ENCODE data around the gene CDH5. TPM values are rescaled to one million over a fixed set of nuclear protein-coding genes. Genes with fewer than 3 reads are reported as not detected.

Gene CDH5
- total RNA-seq, 3 donors from 2014 or later: 5.5 to 17.0 (median 10.2) TPM

DNA sequence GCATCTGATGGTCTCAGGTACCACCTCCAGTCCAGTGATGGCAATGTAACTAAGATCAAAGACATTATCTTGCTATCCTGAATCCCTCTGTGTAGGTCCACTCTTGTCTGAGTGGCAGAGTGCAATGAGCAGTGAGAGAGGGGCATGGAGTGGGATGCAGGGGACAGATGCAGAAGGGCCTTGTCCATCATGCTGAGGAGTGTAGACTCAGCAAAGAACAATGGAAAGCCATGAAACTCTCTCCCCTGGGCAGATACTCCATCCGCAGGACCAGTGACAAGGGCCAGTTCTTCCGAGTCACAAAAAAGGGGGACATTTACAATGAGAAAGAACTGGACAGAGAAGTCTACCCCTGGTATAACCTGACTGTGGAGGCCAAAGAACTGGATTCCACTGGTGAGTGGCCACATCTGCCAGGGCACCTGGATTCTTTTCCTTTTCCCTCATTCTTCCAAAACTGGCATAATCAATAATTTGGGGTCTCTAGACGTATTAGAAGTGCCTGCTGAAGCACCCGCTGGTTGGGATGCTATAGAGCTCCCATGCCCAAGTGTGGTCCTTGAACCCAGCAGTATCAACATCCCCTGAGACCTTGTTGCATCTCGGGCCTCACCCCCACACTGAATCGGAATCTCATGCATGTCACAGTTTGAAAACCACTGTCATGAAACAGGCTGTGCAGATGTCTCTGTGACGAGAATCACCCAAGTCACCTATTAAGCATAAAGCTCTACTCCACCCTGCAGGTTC lies 29.5 kb downstream of the CDH5 start:
- no peak for DNase-seq
- Histone ChIP-seq H3K36me3 (ENCODE audit: low read depth) (no peaks in the 10 kb centered on the region), H3K4me3 (no peak overlapping the region), H3K9me3 (no peaks in the 10 kb centered on the region), H3K4me1 (ENCODE audit: low read depth) (no peaks in the 10 kb centered on the region)
- ATAC-seq: no peak
- TF ChIP-seq, protein P1, sequence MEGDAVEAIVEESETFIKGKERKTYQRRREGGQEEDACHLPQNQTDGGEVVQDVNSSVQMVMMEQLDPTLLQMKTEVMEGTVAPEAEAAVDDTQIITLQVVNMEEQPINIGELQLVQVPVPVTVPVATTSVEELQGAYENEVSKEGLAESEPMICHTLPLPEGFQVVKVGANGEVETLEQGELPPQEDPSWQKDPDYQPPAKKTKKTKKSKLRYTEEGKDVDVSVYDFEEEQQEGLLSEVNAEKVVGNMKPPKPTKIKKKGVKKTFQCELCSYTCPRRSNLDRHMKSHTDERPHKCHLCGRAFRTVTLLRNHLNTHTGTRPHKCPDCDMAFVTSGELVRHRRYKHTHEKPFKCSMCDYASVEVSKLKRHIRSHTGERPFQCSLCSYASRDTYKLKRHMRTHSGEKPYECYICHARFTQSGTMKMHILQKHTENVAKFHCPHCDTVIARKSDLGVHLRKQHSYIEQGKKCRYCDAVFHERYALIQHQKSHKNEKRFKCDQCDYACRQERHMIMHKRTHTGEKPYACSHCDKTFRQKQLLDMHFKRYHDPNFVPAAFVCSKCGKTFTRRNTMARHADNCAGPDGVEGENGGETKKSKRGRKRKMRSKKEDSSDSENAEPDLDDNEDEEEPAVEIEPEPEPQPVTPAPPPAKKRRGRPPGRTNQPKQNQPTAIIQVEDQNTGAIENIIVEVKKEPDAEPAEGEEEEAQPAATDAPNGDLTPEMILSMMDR (IDR thresholded peaks at IDR 0.05): no peak
- intact Hi-C loops (cut with DNase I, micrococcal nuclease): no loop called here

DNA sequence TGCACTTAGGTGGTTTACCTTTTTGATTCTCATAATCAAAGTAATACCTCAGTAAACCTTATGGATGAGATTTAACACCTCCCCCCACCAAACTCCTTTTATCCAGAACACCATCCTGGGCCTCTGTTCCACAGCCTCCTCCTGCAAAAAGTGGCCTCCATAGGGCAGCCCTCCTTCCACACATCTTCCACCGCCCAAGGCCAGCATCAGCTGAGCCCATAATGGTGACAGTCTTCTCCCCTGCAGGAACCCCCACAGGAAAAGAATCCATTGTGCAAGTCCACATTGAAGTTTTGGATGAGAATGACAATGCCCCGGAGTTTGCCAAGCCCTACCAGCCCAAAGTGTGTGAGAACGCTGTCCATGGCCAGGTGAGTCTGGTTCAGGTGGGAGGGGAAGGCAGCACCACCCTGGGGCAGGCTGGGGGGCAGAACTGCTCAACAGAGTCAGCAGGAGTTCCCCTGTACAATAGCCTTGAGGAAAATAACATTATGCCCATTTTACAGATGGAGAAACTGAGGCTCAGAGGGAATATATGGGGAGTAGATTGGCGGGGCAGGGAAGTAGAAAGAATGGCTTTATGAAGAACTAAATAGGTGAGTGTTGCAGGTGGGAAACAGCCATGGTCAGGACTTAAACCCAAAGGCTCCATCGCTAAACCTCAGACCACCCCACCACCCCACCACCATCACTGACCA lies 31.4 kb downstream of the CDH5 start:
- no peak for ATAC-seq
- intact Hi-C loops (cut with DNase I, micrococcal nuclease): no loop called here
- Histone ChIP-seq H3K9me3 (no peaks in the 10 kb centered on the region), H3K4me3 (no peak overlapping the region), H3K36me3 (ENCODE audit: low read depth) (no peaks in the 10 kb centered on the region), H3K4me1 (ENCODE audit: low read depth) (no peaks in the 10 kb centered on the region)
- TF ChIP-seq, protein P1 (IDR thresholded peaks at IDR 0.05): no peak
- no peak for DNase-seq

DNA sequence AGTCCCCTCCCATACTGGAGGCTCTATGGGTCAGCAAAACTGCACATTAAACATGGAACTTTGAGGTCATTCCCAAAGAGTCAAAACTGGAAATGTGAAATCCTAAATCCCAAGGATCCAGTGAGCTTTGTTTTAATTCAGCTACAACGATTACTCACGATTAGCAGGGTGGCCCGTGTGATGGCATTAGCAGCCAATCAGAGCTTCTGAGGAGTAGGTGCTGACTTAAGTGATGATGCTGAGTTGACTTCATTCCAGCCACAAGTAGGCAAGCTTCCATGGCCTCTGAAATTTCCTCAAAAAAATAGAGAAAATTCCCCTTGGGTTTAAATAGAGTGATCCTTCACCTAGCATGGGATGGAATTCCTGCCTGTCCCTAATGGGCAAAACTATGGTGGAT lies 32.5 kb downstream of the CDH5 start:
- Histone ChIP-seq H3K4me1 (ENCODE audit: low read depth) (no peaks in the 10 kb centered on the region), H3K9me3 (no peaks in the 10 kb centered on the region), H3K36me3 (ENCODE audit: low read depth) (no peaks in the 10 kb centered on the region), H3K4me3 (no peak overlapping the region)
- ATAC-seq (no peak), DNase-seq (no peak)
- intact Hi-C loops (cut with DNase I, micrococcal nuclease): no loop called here
- TF ChIP-seq, protein P1 (IDR thresholded peaks at IDR 0.05): no peak

DNA sequence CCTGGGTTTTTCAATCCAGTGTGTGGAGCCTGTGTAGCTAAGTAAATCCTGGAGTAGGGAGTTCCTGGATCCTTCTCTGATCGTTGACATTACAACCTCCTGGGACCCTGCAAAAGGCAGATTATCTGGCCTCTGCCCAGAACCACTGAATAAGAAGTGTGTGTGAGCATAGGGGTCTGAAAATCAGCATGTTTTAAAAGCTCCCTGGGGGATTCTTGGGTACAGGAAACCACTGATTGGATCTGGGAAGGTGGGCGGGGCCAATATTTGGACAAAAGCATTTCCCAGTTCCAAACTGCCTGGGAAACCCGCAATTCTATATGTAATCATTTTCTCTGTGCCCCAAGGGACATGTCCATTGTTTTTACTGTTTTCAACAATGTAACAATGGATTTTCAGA lies 33.4 kb downstream of the CDH5 start:
- Histone ChIP-seq H3K9me3 (no peaks in the 10 kb centered on the region), H3K36me3 (ENCODE audit: low read depth) (no peaks in the 10 kb centered on the region), H3K4me1 (ENCODE audit: low read depth) (no peaks in the 10 kb centered on the region), H3K4me3 (no peak overlapping the region)
- intact Hi-C loops (cut with DNase I, micrococcal nuclease): loop anchor here in 1 of 2 donors (10.0 kb wide), 1 partner anchor 205 kb away; the partner anchor contains the start of gene CMTM3
- TF ChIP-seq, protein P1 (IDR thresholded peaks at IDR 0.05): no peak
- ATAC-seq (no peak), DNase-seq (no peak)

DNA sequence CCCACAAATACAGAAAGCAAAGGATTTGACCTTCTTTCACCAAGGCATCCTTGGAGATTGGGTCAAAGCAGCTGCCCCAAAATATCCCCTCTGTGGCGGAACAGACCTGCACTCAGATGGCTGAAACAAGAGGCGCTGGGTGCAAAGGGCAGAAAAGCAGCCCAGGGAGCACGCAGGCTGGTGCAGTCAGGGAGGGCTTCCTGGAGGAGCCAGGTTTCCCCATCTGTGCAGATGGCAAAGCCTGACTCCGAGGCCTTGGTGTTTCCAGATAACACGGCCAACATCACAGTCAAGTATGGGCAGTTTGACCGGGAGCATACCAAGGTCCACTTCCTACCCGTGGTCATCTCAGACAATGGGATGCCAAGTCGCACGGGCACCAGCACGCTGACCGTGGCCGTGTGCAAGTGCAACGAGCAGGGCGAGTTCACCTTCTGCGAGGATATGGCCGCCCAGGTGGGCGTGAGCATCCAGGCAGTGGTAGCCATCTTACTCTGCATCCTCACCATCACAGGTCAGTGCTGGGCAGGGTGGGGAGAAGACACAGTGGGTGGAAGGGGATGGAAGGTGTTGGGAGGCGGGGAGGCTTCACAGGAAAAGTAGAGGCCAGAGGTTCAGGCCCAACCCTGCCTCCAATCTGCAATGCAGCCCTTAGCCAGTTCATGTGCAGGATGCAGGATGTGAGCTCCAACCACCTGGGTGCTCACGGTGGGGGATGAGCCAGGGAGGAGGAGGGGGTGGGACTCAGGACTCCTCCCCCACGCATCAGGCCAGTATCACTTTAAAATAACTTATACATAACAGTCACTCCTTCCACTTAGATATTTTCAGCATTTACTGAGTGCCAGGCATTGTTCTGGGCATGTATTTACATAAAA lies 34.3 kb downstream of the CDH5 start:
- Histone ChIP-seq H3K36me3 (ENCODE audit: low read depth) (no peaks in the 10 kb centered on the region), H3K9me3 (no peaks in the 10 kb centered on the region), H3K4me1 (ENCODE audit: low read depth) (no peaks in the 10 kb centered on the region), H3K4me3 (no peak overlapping the region)
- no peak for ATAC-seq
- intact Hi-C loops (cut with DNase I, micrococcal nuclease): loop anchor here in 1 of 2 donors (10.0 kb wide), 1 partner anchor 204 kb away; the partner anchor contains the start of gene CMTM3
- TF ChIP-seq, protein P1 (IDR thresholded peaks at IDR 0.05): no peak
- no peak for DNase-seq
